ENCODE data around the gene CLBA1. TPM values are rescaled to one million over a fixed set of nuclear protein-coding genes. Genes with fewer than 3 reads are reported as not detected.

Gene CLBA1
- total RNA-seq, 1 donor from 2014 or later = 2.5 TPM

GRCh38 chr14:104989236-104989950 lies 3.8 kb downstream of the CLBA1 start:
- H3K27me3 Mint-ChIP-seq = peaks cover 3% of the 10 kb centered on the region
- DNase-seq = no peak
- intact Hi-C loops (cut with micrococcal nuclease) = loop anchor here (5.0 kb wide), 1 partner anchor 428 kb away; the partner anchor contains the start of gene MTA1
- H3K36me3 Mint-ChIP-seq (ENCODE audit: low read depth) = peaks cover 7% of the 10 kb centered on the region
- H3K4me3 Mint-ChIP-seq = no peak overlapping the region
- H3K4me1 Mint-ChIP-seq = peaks cover 4% of the 10 kb centered on the region
- no peak overlapping the region for H3K27ac Mint-ChIP-seq
- no peaks in the 10 kb centered on the region for H3K9me3 Mint-ChIP-seq

- Mint-ChIP-seq H3K27me3 (peaks cover 3% of the 10 kb centered on the region), H3K9me3 (no peaks in the 10 kb centered on the region), H3K36me3 (ENCODE audit: low read depth) (peaks cover 7% of the 10 kb centered on the region), H3K4me1 (peaks cover 3% of the 10 kb centered on the region), H3K4me3 (no peak overlapping the region), H3K27ac (no peak overlapping the region)
- intact Hi-C loops (cut with micrococcal nuclease) = loop anchor here (5.0 kb wide), 1 partner anchor 427 kb away; the partner anchor contains the start of gene MTA1
- no peak for DNase-seq
These were observed 4.3 kb downstream of the CLBA1 start for GRCh38 chr14:104989951-104990303.

GRCh38 chr14:104991896-104992230 lies 6.3 kb downstream of the CLBA1 start:
- no peak for DNase-seq
- Mint-ChIP-seq H3K27me3 (peaks cover 3% of the 10 kb centered on the region), H3K27ac (no peak overlapping the region), H3K4me3 (no peak overlapping the region), H3K9me3 (no peaks in the 10 kb centered on the region), H3K36me3 (ENCODE audit: low read depth) (peaks cover 8% of the 10 kb centered on the region), H3K4me1 (peaks cover 3% of the 10 kb centered on the region)
- intact Hi-C loops (cut with micrococcal nuclease) = no loop called here

- Mint-ChIP-seq H3K27me3 (no peaks in the 10 kb centered on the region), H3K9me3 (no peaks in the 10 kb centered on the region), H3K36me3 (ENCODE audit: low read depth) (peaks cover 6% of the 10 kb centered on the region), H3K27ac (peak overlapping the region; percentile 4), H3K4me3 (no peak overlapping the region), H3K4me1 (no peaks in the 10 kb centered on the region)
- no peak for DNase-seq
- intact Hi-C loops (cut with micrococcal nuclease) = no loop called here
These were observed 6.9 kb downstream of the CLBA1 start for GRCh38 chr14:104992501-104992900.

GRCh38 chr14:104993306-104993705 lies 7.7 kb downstream of the CLBA1 start:
- no peak for DNase-seq
- H3K4me3 Mint-ChIP-seq = no peak overlapping the region
- no peak overlapping the region for H3K27ac Mint-ChIP-seq
- H3K4me1 Mint-ChIP-seq = no peaks in the 10 kb centered on the region
- H3K36me3 Mint-ChIP-seq (ENCODE audit: low read depth) = peaks cover 6% of the 10 kb centered on the region
- H3K9me3 Mint-ChIP-seq = no peaks in the 10 kb centered on the region
- intact Hi-C loops (cut with micrococcal nuclease) = no loop called here
- no peaks in the 10 kb centered on the region for H3K27me3 Mint-ChIP-seq

- peaks cover 6% of the 10 kb centered on the region for H3K36me3 Mint-ChIP-seq (ENCODE audit: low read depth)
- H3K27me3 Mint-ChIP-seq = no peaks in the 10 kb centered on the region
- H3K9me3 Mint-ChIP-seq = no peaks in the 10 kb centered on the region
- no peaks in the 10 kb centered on the region for H3K4me1 Mint-ChIP-seq
- intact Hi-C loops (cut with micrococcal nuclease) = no loop called here
- no peak overlapping the region for H3K4me3 Mint-ChIP-seq
- H3K27ac Mint-ChIP-seq = no peak overlapping the region
- DNase-seq = no peak
These were observed 8.4 kb downstream of the CLBA1 start for GRCh38 chr14:104993808-104994591.

GRCh38 chr14:104994978-104995377 lies 9.4 kb downstream of the CLBA1 start:
- intact Hi-C loops (cut with micrococcal nuclease) = no loop called here
- DNase-seq = no peak
- H3K36me3 Mint-ChIP-seq (ENCODE audit: low read depth) = peaks cover 10% of the 10 kb centered on the region
- no peaks in the 10 kb centered on the region for H3K9me3 Mint-ChIP-seq
- H3K27ac Mint-ChIP-seq = no peak overlapping the region
- no peaks in the 10 kb centered on the region for H3K27me3 Mint-ChIP-seq
- H3K4me1 Mint-ChIP-seq = no peaks in the 10 kb centered on the region
- no peak overlapping the region for H3K4me3 Mint-ChIP-seq

GRCh38 chr14:104996032-104996431 lies 10.4 kb downstream of the CLBA1 start:
- Mint-ChIP-seq H3K27ac (no peak overlapping the region), H3K4me3 (no peak overlapping the region), H3K9me3 (no peaks in the 10 kb centered on the region), H3K27me3 (no peaks in the 10 kb centered on the region), H3K36me3 (ENCODE audit: low read depth) (peaks cover 13% of the 10 kb centered on the region), H3K4me1 (no peaks in the 10 kb centered on the region)
- DNase-seq = no peak
- intact Hi-C loops (cut with micrococcal nuclease) = no loop called here

- no peaks in the 10 kb centered on the region for H3K9me3 Mint-ChIP-seq
- intact Hi-C loops (cut with micrococcal nuclease) = no loop called here
- no peak overlapping the region for H3K27ac Mint-ChIP-seq
- H3K27me3 Mint-ChIP-seq = no peaks in the 10 kb centered on the region
- no peaks in the 10 kb centered on the region for H3K4me1 Mint-ChIP-seq
- DNase-seq = no peak
- H3K36me3 Mint-ChIP-seq (ENCODE audit: low read depth) = peaks cover 13% of the 10 kb centered on the region
- H3K4me3 Mint-ChIP-seq = no peak overlapping the region
These were observed 10.9 kb downstream of the CLBA1 start for GRCh38 chr14:104996483-104996882.

GRCh38 chr14:104998801-104999200 lies 13.2 kb downstream of the CLBA1 start:
- H3K9me3 Mint-ChIP-seq = no peaks in the 10 kb centered on the region
- intact Hi-C loops (cut with micrococcal nuclease) = no loop called here
- H3K36me3 Mint-ChIP-seq (ENCODE audit: low read depth) = peaks cover 9% of the 10 kb centered on the region
- H3K27me3 Mint-ChIP-seq = no peaks in the 10 kb centered on the region
- no peak overlapping the region for H3K4me3 Mint-ChIP-seq
- no peak overlapping the region for H3K27ac Mint-ChIP-seq
- DNase-seq = no peak
- H3K4me1 Mint-ChIP-seq = no peaks in the 10 kb centered on the region

GRCh38 chr14:104999361-104999760 lies 13.8 kb downstream of the CLBA1 start:
- Mint-ChIP-seq H3K9me3 (no peaks in the 10 kb centered on the region), H3K36me3 (ENCODE audit: low read depth) (peaks cover 9% of the 10 kb centered on the region), H3K4me3 (no peak overlapping the region), H3K4me1 (peaks cover 2% of the 10 kb centered on the region), H3K27me3 (no peaks in the 10 kb centered on the region), H3K27ac (no peak overlapping the region)
- intact Hi-C loops (cut with micrococcal nuclease) = no loop called here
- no peak for DNase-seq

- Mint-ChIP-seq H3K4me1 (peaks cover 4% of the 10 kb centered on the region), H3K27me3 (no peaks in the 10 kb centered on the region), H3K4me3 (no peak overlapping the region), H3K9me3 (no peaks in the 10 kb centered on the region), H3K36me3 (ENCODE audit: low read depth) (peaks cover 20% of the 10 kb centered on the region), H3K27ac (no peak overlapping the region)
- DNase-seq = no peak
- intact Hi-C loops (cut with micrococcal nuclease) = no loop called here
These were observed 19.8 kb downstream of the CLBA1 start for GRCh38 chr14:105005329-105005928.

GRCh38 chr14:105005929-105006830 lies 20.6 kb downstream of the CLBA1 start:
- intact Hi-C loops (cut with micrococcal nuclease) = no loop called here
- no peaks in the 10 kb centered on the region for H3K27me3 Mint-ChIP-seq
- H3K27ac Mint-ChIP-seq = no peak overlapping the region
- no peak overlapping the region for H3K4me3 Mint-ChIP-seq
- DNase-seq = no peak
- H3K36me3 Mint-ChIP-seq (ENCODE audit: low read depth) = peaks cover 17% of the 10 kb centered on the region
- no peaks in the 10 kb centered on the region for H3K9me3 Mint-ChIP-seq
- peaks cover 4% of the 10 kb centered on the region for H3K4me1 Mint-ChIP-seq

Measured in activated CD4-positive, alpha-beta T cell treated with anti-CD3 and anti-CD28 coated beads, Interleukin-2, amount 10 ng/mL, durations not matched to agents 24 days and 14 days (primary cell).